HEK293 (cell line): ENCODE measurements around the gene RPS6KA2.
A peak's percentile ranks its signal among the peaks of the same experiment; 100 is the strongest.

Experiments used
- EGR2 ChIP-seq: fragments of 450-650 bp; formaldehyde crosslinking; IDR thresholded peaks from 2 replicates; pipeline ENCODE4 v1.5.1; 2016; ENCODE audit warnings: low read depth, missing biosample characterization, missing genetic modification characterization
- FEZF1 ChIP-seq: fragments of 450-650 bp; formaldehyde crosslinking; IDR thresholded peaks from 2 replicates; pipeline ENCODE4 v1.5.1; 2016; ENCODE audit warnings: missing biosample characterization, missing genetic modification characterization
- GLI4 ChIP-seq: fragments of 450-650 bp; formaldehyde crosslinking; IDR thresholded peaks from 2 replicates; pipeline ENCODE4 v1.5.1; 2016; ENCODE audit warnings: missing biosample characterization, missing genetic modification characterization
- KLF17 ChIP-seq: fragments of 450-650 bp; formaldehyde crosslinking; IDR thresholded peaks from 2 replicates; pipeline ENCODE4 v1.5.1; 2016; ENCODE audit warnings: missing biosample characterization, missing genetic modification characterization
- KLF7 ChIP-seq: fragments of 450-650 bp; formaldehyde crosslinking; IDR thresholded peaks from 2 replicates; pipeline ENCODE4 v1.5.1; 2016; ENCODE audit warnings: missing biosample characterization, missing genetic modification characterization, borderline replicate concordance
- MYNN ChIP-seq: fragments of 450-650 bp; formaldehyde crosslinking; IDR thresholded peaks from 2 replicates; pipeline ENCODE4 v1.5.1; 2016; ENCODE audit warnings: missing biosample characterization, missing genetic modification characterization, borderline replicate concordance
- MZF1 ChIP-seq: fragments of 450-650 bp; formaldehyde crosslinking; IDR thresholded peaks from 2 replicates; pipeline ENCODE4 v1.5.1; 2017; ENCODE audit warnings: missing biosample characterization, missing genetic modification characterization, borderline replicate concordance
- TCF7L2 ChIP-seq: IDR thresholded peaks from 2 replicates; pipeline ENCODE4 v1.6.1; 2011; ENCODE audit warnings: low read depth, mild to moderate bottlenecking, inconsistent platforms, low read length, moderate library complexity, borderline replicate concordance
- WT1 ChIP-seq: fragments of 450-650 bp; formaldehyde crosslinking; IDR thresholded peaks from 2 replicates; pipeline ENCODE4 v1.5.1; 2016; ENCODE audit warnings: missing biosample characterization, missing genetic modification characterization
- ZBTB1 ChIP-seq: fragments of 450-650 bp; formaldehyde crosslinking; IDR thresholded peaks from 2 replicates; pipeline ENCODE4 v1.5.1; 2016; ENCODE audit warnings: missing biosample characterization, missing genetic modification characterization
- ZFP3 ChIP-seq: fragments of 450-650 bp; formaldehyde crosslinking; IDR thresholded peaks from 2 replicates; pipeline ENCODE4 v1.5.1; 2016; ENCODE audit warnings: low read depth, missing biosample characterization, missing genetic modification characterization
- ZNF2 ChIP-seq: fragments of 450-650 bp; formaldehyde crosslinking; IDR thresholded peaks from 2 replicates; pipeline ENCODE4 v1.5.1; 2016; ENCODE audit warnings: missing biosample characterization, missing genetic modification characterization
- ZNF24 ChIP-seq: fragments of 450-650 bp; formaldehyde crosslinking; IDR thresholded peaks from 2 replicates; pipeline ENCODE4 v1.5.1; 2016; ENCODE audit warnings: missing biosample characterization, missing genetic modification characterization
- ZNF341 ChIP-seq: fragments of 450-650 bp; formaldehyde crosslinking; IDR thresholded peaks from 2 replicates; pipeline ENCODE4; 2016; ENCODE audit warnings: low read depth, missing biosample characterization, missing genetic modification characterization
- ZNF366 ChIP-seq: fragments of 450-650 bp; formaldehyde crosslinking; conservative IDR thresholded peaks from 2 replicates; pipeline ENCODE4 v1.5.1; 2016; ENCODE audit warnings: missing biosample characterization, missing genetic modification characterization
- ZNF398 ChIP-seq: fragments of 450-650 bp; formaldehyde crosslinking; IDR thresholded peaks from 2 replicates; pipeline ENCODE4 v1.5.1; 2017; ENCODE audit warnings: missing biosample characterization, missing genetic modification characterization
- ZNF423 ChIP-seq: fragments of 450-650 bp; formaldehyde crosslinking; IDR thresholded peaks from 2 replicates; pipeline ENCODE4 v1.5.1; 2016; ENCODE audit warnings: missing biosample characterization, missing genetic modification characterization
- ZNF433 ChIP-seq: fragments of 450-650 bp; formaldehyde crosslinking; IDR thresholded peaks from 2 replicates; pipeline ENCODE4 v1.5.1; 2016; ENCODE audit warnings: missing biosample characterization, missing genetic modification characterization, low read depth
- ZNF488 ChIP-seq: fragments of 450-650 bp; formaldehyde crosslinking; IDR thresholded peaks from 2 replicates; pipeline ENCODE4 v1.5.1; 2016; ENCODE audit warnings: missing biosample characterization, missing genetic modification characterization
- ZNF596 ChIP-seq: fragments of 450-650 bp; IDR thresholded peaks from 2 replicates; pipeline ENCODE4 v1.5.0; 2018; ENCODE audit warnings: missing biosample characterization, mild to moderate bottlenecking, missing genetic modification characterization, moderate library complexity
- ZNF600 ChIP-seq: fragments of 450-650 bp; formaldehyde crosslinking; IDR thresholded peaks from 2 replicates; pipeline ENCODE4 v1.5.1; 2016; ENCODE audit warnings: missing biosample characterization, missing genetic modification characterization
- ZNF629 ChIP-seq: fragments of 450-650 bp; formaldehyde crosslinking; IDR thresholded peaks from 2 replicates; pipeline ENCODE4 v1.5.1; 2017; ENCODE audit warnings: missing biosample characterization, missing genetic modification characterization
- ZNF639 ChIP-seq: fragments of 450-650 bp; formaldehyde crosslinking; IDR thresholded peaks from 2 replicates; pipeline ENCODE4 v1.5.1; 2016; ENCODE audit warnings: missing biosample characterization, missing genetic modification characterization
- ZNF660 ChIP-seq: fragments of 450-650 bp; IDR thresholded peaks from 2 replicates; pipeline ENCODE4 v1.5.1; 2018; ENCODE audit warnings: missing biosample characterization, mild to moderate bottlenecking, missing genetic modification characterization
- ZNF664 ChIP-seq: fragments of 450-650 bp; formaldehyde crosslinking; IDR thresholded peaks from 2 replicates; pipeline ENCODE4 v1.5.1; 2016; ENCODE audit warnings: missing biosample characterization, missing genetic modification characterization
- ZNF843 ChIP-seq: fragments of 450-650 bp; formaldehyde crosslinking; IDR thresholded peaks from 2 replicates; pipeline ENCODE4 v1.5.1; 2016; ENCODE audit warnings: missing biosample characterization, missing genetic modification characterization
- ZXDB ChIP-seq: fragments of 450-650 bp; formaldehyde crosslinking; IDR thresholded peaks from 2 replicates; pipeline ENCODE4 v1.5.1; 2016; ENCODE audit warnings: missing biosample characterization, missing genetic modification characterization

RPS6KA2 gene

GRCh38 chr6:166490671-166491500 is 136.2 kb downstream of the RPS6KA2 start (continued):
- TF ChIP-seq ZNF600 (tag by site-specific recombination) (peak; percentile 93), ZNF664 (tag by site-specific recombination) (no peak), ZNF398 (tag by site-specific recombination) (peak; percentile 64; the same call in 1 of the 2 replicates), ZNF341 (peak; percentile 40; the same call in 1 of the 2 replicates), KLF17 (tag by site-specific recombination) (peak; percentile 38; the same call in 1 of the 2 replicates), WT1 (0 out of 2 replicates have a peak, but pooled peaks have one; percentile 45), FEZF1 (tag by site-specific recombination) (peak; percentile 44; the same call in 1 of the 2 replicates), ZBTB1 (no peak), GLI4 (tag by site-specific recombination) (no peak), ZNF433 (tag by site-specific recombination) (no peak), ZNF488 (tag by site-specific recombination) (peak; percentile 56; the same call in 1 of the 2 replicates), ZNF843 (tag by site-specific recombination) (peak; percentile 56), ZXDB (tag by site-specific recombination) (peak; percentile 43), ZNF660 (tag by site-specific recombination) (peak; percentile 70), TCF7L2 (0 out of 2 replicates have a peak, but pooled peaks have one; percentile 26), ZNF629 (tag by site-specific recombination) (0 out of 2 replicates have a peak, but pooled peaks have one; percentile 51), ZNF24 (0 out of 2 replicates have a peak, but pooled peaks have one; percentile 37), MYNN (tag by site-specific recombination) (no peak), ZNF596 (tag by site-specific recombination) (no peak), ZNF423 (0 out of 2 replicates have a peak, but pooled peaks have one; percentile 33), ZNF2 (peak; percentile 34; the same call in 1 of the 2 replicates), ZNF639 (tag by site-specific recombination) (no peak), EGR2 (tag by site-specific recombination) (peak; percentile 36; the same call in 1 of the 2 replicates), ZFP3 (tag by site-specific recombination) (no peak), MZF1 (tag by site-specific recombination) (peak; percentile 79), KLF7 (peak; percentile 50; the same call in 1 of the 2 replicates), ZNF366 (tag by site-specific recombination) (peak; percentile 63; the same call in 1 of the 2 replicates)
